ENCODE data around the gene CTDSP2.

CTDSP2 gene

GRCh38 chr12:57807285-57807684, 39.2 kb downstream of the CTDSP2 start:
- no peak for DNase-seq
- H3K4me3 ChIP-seq (ENCODE audit: low read depth, low read length) = no peak overlapping the region
- no peak overlapping the region for H3K27ac ChIP-seq
- H3K36me3 ChIP-seq = peaks cover 14% of the 10 kb centered on the region
- no peaks in the 10 kb centered on the region for H3K9me3 ChIP-seq (ENCODE audit: severe bottlenecking)
- no peaks in the 10 kb centered on the region for H3K27me3 ChIP-seq (ENCODE audit: insufficient read depth, low read depth, severe bottlenecking)
- TF ChIP-seq CTCF (IDR thresholded peaks at IDR 0.05; ENCODE audit: low read depth, low read length) = no peak

- no peaks in the 10 kb centered on the region for H3K9me3 ChIP-seq (ENCODE audit: severe bottlenecking)
Measured at GRCh38 chr12:57806677-57807076, 39.9 kb downstream of the CTDSP2 start.

GRCh38 chr12:57803319-57803893, 43.1 kb downstream of the CTDSP2 start:
- no peak overlapping the region for H3K27ac ChIP-seq
- no peaks in the 10 kb centered on the region for H3K9me3 ChIP-seq (ENCODE audit: severe bottlenecking)
- peaks cover 17% of the 10 kb centered on the region for H3K36me3 ChIP-seq
- no peaks in the 10 kb centered on the region for H3K27me3 ChIP-seq (ENCODE audit: insufficient read depth, low read depth, severe bottlenecking)
- no peak overlapping the region for H3K4me3 ChIP-seq (ENCODE audit: low read depth, low read length)
- TF ChIP-seq CTCF (IDR thresholded peaks at IDR 0.05; ENCODE audit: low read depth, low read length) = peak; percentile 74
- DNase-seq = peak; percentile 44

More at GRCh38 chr12:57806677-57807076, 39.9 kb downstream of the CTDSP2 start:
- Histone ChIP-seq H3K27ac (no peak overlapping the region), H3K4me3 (ENCODE audit: low read depth, low read length) (no peak overlapping the region), H3K27me3 (ENCODE audit: insufficient read depth, low read depth, severe bottlenecking) (no peaks in the 10 kb centered on the region), H3K36me3 (peaks cover 17% of the 10 kb centered on the region)
- DNase-seq = no peak
- no peak for TF ChIP-seq CTCF (IDR thresholded peaks at IDR 0.05; ENCODE audit: low read depth, low read length)

GRCh38 chr12:57802607-57803006, 43.9 kb downstream of the CTDSP2 start:
- H3K27me3 ChIP-seq (ENCODE audit: insufficient read depth, low read depth, severe bottlenecking) = no peaks in the 10 kb centered on the region
- DNase-seq = no peak
- peaks cover 22% of the 10 kb centered on the region for H3K36me3 ChIP-seq
- H3K4me3 ChIP-seq (ENCODE audit: low read depth, low read length) = no peak overlapping the region
- H3K27ac ChIP-seq = no peak overlapping the region
- no peaks in the 10 kb centered on the region for H3K9me3 ChIP-seq (ENCODE audit: severe bottlenecking)
- no peak for TF ChIP-seq CTCF (IDR thresholded peaks at IDR 0.05; ENCODE audit: low read depth, low read length)

GRCh38 chr12:57800965-57801364, 45.6 kb downstream of the CTDSP2 start:
- H3K27me3 ChIP-seq (ENCODE audit: insufficient read depth, low read depth, severe bottlenecking) = no peaks in the 10 kb centered on the region
- DNase-seq = no peak
- no peak for TF ChIP-seq CTCF (IDR thresholded peaks at IDR 0.05; ENCODE audit: low read depth, low read length)
- H3K27ac ChIP-seq = no peak overlapping the region
- H3K4me3 ChIP-seq (ENCODE audit: low read depth, low read length) = no peak overlapping the region
- H3K36me3 ChIP-seq = peaks cover 36% of the 10 kb centered on the region
- H3K9me3 ChIP-seq (ENCODE audit: severe bottlenecking) = no peaks in the 10 kb centered on the region

GRCh38 chr12:57797933-57798332, 48.6 kb downstream of the CTDSP2 start:
- TF ChIP-seq CTCF (IDR thresholded peaks at IDR 0.05; ENCODE audit: low read depth, low read length) = no peak

More at GRCh38 chr12:57797933-57798332, 48.6 kb downstream of the CTDSP2 start:
- no peak overlapping the region for H3K27ac ChIP-seq
- DNase-seq = no peak
- no peaks in the 10 kb centered on the region for H3K9me3 ChIP-seq (ENCODE audit: severe bottlenecking)
- H3K36me3 ChIP-seq = peaks cover 48% of the 10 kb centered on the region
- no peaks in the 10 kb centered on the region for H3K27me3 ChIP-seq (ENCODE audit: insufficient read depth, low read depth, severe bottlenecking)
- H3K4me3 ChIP-seq (ENCODE audit: low read depth, low read length) = no peak overlapping the region
